Stomach (tissue), 9 donors: ENCODE measurements around the gene ZSCAN21. TPM values are rescaled to one million over a fixed set of nuclear protein-coding genes. Genes with fewer than 3 reads are reported as not detected.

Experiments
- DNase-seq, 2 donors: peaks; one replicate each; pipeline versions ENCODE4 v3.0.0 to v3.0.0-alpha.2; 2013 to 2019
- H3K27ac ChIP-seq, 5 donors: fragments of 200-600 bp in 4 of 5; sonication (generic) in 4 of 5; one replicate each; pipeline ENCODE4 v1.5.1; 2013 to 2019; ENCODE audit warnings: mild to moderate bottlenecking in 1 of 5, moderate library complexity in 1 of 5
- H3K27me3 ChIP-seq, 3 donors: fragments of 200-600 bp; sonication (generic); one replicate each; pipeline ENCODE4 v1.5.1; 2017 to 2019; ENCODE audit warnings: mixed run types in 1 of 3
- H3K36me3 ChIP-seq, 4 donors: fragments of 200-600 bp; sonication (generic); 1 replicate in 3 of 4; 2 replicates in 1 of 4; pipeline ENCODE4 v1.5.1; 2016 to 2019
- H3K4me1 ChIP-seq, 4 donors: fragments of 200-600 bp; sonication (generic); one replicate each; pipeline ENCODE4 v1.5.1; 2016 to 2019
- H3K4me3 ChIP-seq, 4 donors: fragments of 200-600 bp; sonication (generic) in 3 of 4; one replicate each; pipeline ENCODE4 v1.5.1; 2016 to 2019; ENCODE audit warnings: mild to moderate bottlenecking in 1 of 4
- H3K9me3 ChIP-seq, 4 donors: fragments of 200-600 bp; sonication (generic); one replicate each; pipeline ENCODE4 v1.5.1; 2016 to 2019
- CTCF ChIP-seq, 7 experiments: fragments of 450-650 bp in 4 of 7; fragments of 200-600 bp in 3 of 7; sonication (generic) in 3 of 7; IDR thresholded peaks; one replicate each; pipeline ENCODE4 v1.5.1; 2016 to 2019; ENCODE audit warnings: antibody characterized with exemption in 7 of 7, control low read depth in 2 of 7, mild to moderate bottlenecking in 1 of 7
- EP300 ChIP-seq: sonication (generic); formaldehyde crosslinking; IDR thresholded peaks from one replicate; pipeline ENCODE4 v1.6.1; 2017; ENCODE audit warnings: antibody characterized with exemption
- POLR2A ChIP-seq, 4 donors: fragments of 450-650 bp; IDR thresholded peaks; one replicate each; pipeline ENCODE4 v1.6.1; 2016; ENCODE audit warnings: antibody characterized with exemption in 4 of 4, control low read depth in 2 of 4, mild to moderate bottlenecking in 1 of 4, moderate library complexity in 1 of 4
- POLR2AphosphoS5 ChIP-seq, 3 donors: sonication (generic); formaldehyde crosslinking; IDR thresholded peaks; one replicate each; pipeline ENCODE4 v1.6.1; 2016; ENCODE audit warnings: antibody characterized with exemption in 3 of 3
- WGBS, 5 donors: extraction: QIAGEN DNeasy Blood & Tissue Kit in 3 of 5; methylation state at CpG; one replicate each; pipeline versions ENCODE4 v1.1.5 to v1.1.7; 2013 to 2018; 5-methylcytosine and 5-hydroxymethylcytosine counted together
- intact Hi-C: fragments of 100-400 bp; cut with DNase I; formaldehyde crosslinking; loops from one replicate; pipeline ENCODE4 v1.15.1; 2023; ENCODE audit warnings: low total_unique reads
- polyA plus RNA-seq, 3 donors: library from polyadenylated mRNA; stranded (reverse); fragments of 200-250 nt; gene quantifications; one replicate each; pipeline ENCODE4 v1.2.3, GENCODE V29; 2013
- total RNA-seq, 5 donors: library from RNA; depleted of rRNA; stranded (reverse); fragments of >200 nt; gene quantifications; one replicate each; pipeline versions ENCODE4 v1.1.0 to v1.2.3, GENCODE V29; 2014 to 2016
- donor health status: healthy with polysubstance abuse.
- donor health status: Bipolar disorder and iron deficiency.
- donor health status: healthy.

The ZSCAN21 gene
- total and polyA plus RNA-seq, 8 donors = 5.4 to 48.4 (median 8.9) TPM

GRCh38 chr7:100095289-100095688 is 45.7 kb downstream of the ZSCAN21 start:
- Histone ChIP-seq H3K36me3 (peaks cover 87 to 94% (median 92%) of the 10 kb centered on the region in 4 donors), H3K27me3 (no peaks in the 10 kb centered on the region), H3K9me3 (no peaks in the 10 kb centered on the region), H3K4me3 (no peak overlapping the region), H3K4me1 (peaks cover 12 to 53% (median 34%) of the 10 kb centered on the region in 4 donors), H3K27ac (no peak overlapping the region)
- DNase-seq = no peak
- TF ChIP-seq POLR2A (IDR thresholded peaks at IDR 0.05) (no peak), POLR2AphosphoS5 (IDR thresholded peaks at IDR 0.05) (no peak)
- intact Hi-C loops = no loop called here
- WGBS, 5 donors = 76 to 82% (median 79%) methylated on average over 9 of the region's 9 CpGs

GRCh38 chr7:100095704-100096103 is 46.1 kb downstream of the ZSCAN21 start:
- peaks cover 83 to 90% (median 88%) of the 10 kb centered on the region in 4 donors for H3K36me3 ChIP-seq
- H3K4me3 ChIP-seq = no peak overlapping the region

GRCh38 chr7:100098913-100099312 is 49.3 kb downstream of the ZSCAN21 start:
- Histone ChIP-seq H3K27me3 (no peaks in the 10 kb centered on the region), H3K4me3 (peak overlapping the region in 2 of 4 donors; percentile 91 to 96), H3K4me1 (peaks cover 19 to 47% (median 42%) of the 10 kb centered on the region in 4 donors), H3K9me3 (no peaks in the 10 kb centered on the region), H3K27ac (peak overlapping the region in 2 of 5 donors; percentile 5 to 97), H3K36me3 (peaks cover 58 to 68% (median 66%) of the 10 kb centered on the region in 4 donors)
- DNase-seq = no peak
- intact Hi-C loops = no loop called here
- 79 to 86% (median 80%) methylated on average over 10 of the region's 10 CpGs for WGBS, 5 donors
- TF ChIP-seq POLR2A (IDR thresholded peaks at IDR 0.05) (no peak), CTCF (IDR thresholded peaks at IDR 0.05) (no peak), POLR2AphosphoS5 (IDR thresholded peaks at IDR 0.05) (no peak), EP300 (no peak)

More at GRCh38 chr7:100095704-100096103, 46.1 kb downstream of the ZSCAN21 start:
- no peak for DNase-seq
- intact Hi-C loops = no loop called here
- WGBS, 5 donors = 88 to 93% (median 91%) methylated on average over 16 to 17 of the region's 17 CpGs
- Histone ChIP-seq H3K9me3 (no peaks in the 10 kb centered on the region), H3K4me1 (peaks cover 12 to 53% (median 34%) of the 10 kb centered on the region in 4 donors), H3K27ac (no peak overlapping the region), H3K27me3 (no peaks in the 10 kb centered on the region)
- TF ChIP-seq POLR2A (IDR thresholded peaks at IDR 0.05) = no peak
- TF ChIP-seq CTCF (IDR thresholded peaks at IDR 0.05) = no peak
- no peak for TF ChIP-seq EP300
- no peak for TF ChIP-seq POLR2AphosphoS5 (IDR thresholded peaks at IDR 0.05)

- peak overlapping the region; percentile 5 to 97 (median 92) for H3K27ac ChIP-seq
- H3K27me3 ChIP-seq = no peaks in the 10 kb centered on the region
- H3K4me1 ChIP-seq = peaks cover 19 to 42% (median 38%) of the 10 kb centered on the region in 4 donors
- 29 to 51% (median 41%) methylated on average over 12 of the region's 12 CpGs for WGBS, 5 donors
- TF ChIP-seq POLR2A (IDR thresholded peaks at IDR 0.05) = no peak
- TF ChIP-seq CTCF (IDR thresholded peaks at IDR 0.05) = no peak
- TF ChIP-seq EP300 = no peak
- no peak for TF ChIP-seq POLR2AphosphoS5 (IDR thresholded peaks at IDR 0.05)
- H3K9me3 ChIP-seq = no peaks in the 10 kb centered on the region
- peaks cover 57 to 68% (median 66%) of the 10 kb centered on the region in 4 donors for H3K36me3 ChIP-seq
- peak overlapping the region; percentile 87 to 96 (median 90) for H3K4me3 ChIP-seq
- peak in 1 of 2 donors; percentile 44 for DNase-seq
- intact Hi-C loops = no loop called here
These were observed 49.9 kb downstream of the ZSCAN21 start for GRCh38 chr7:100099452-100099851.

GRCh38 chr7:100100420-100101015 is 50.9 kb downstream of the ZSCAN21 start:
- TF ChIP-seq POLR2AphosphoS5 (IDR thresholded peaks at IDR 0.05) = peak; percentile 68 to 95 (median 84)
- no peak for TF ChIP-seq POLR2A (IDR thresholded peaks at IDR 0.05)
- TF ChIP-seq CTCF (IDR thresholded peaks at IDR 0.05) = peak in 1 of 7 experiments; percentile 9
- intact Hi-C loops = no loop called here
- WGBS, 5 donors = 0% methylated on average over 33 to 61 of the region's 61 CpGs
- Histone ChIP-seq H3K27ac (peak overlapping the region; percentile 92 to 97 (median 96)), H3K36me3 (peaks cover 55 to 68% (median 66%) of the 10 kb centered on the region in 4 donors), H3K4me3 (peak overlapping the region; percentile 87 to 96 (median 90)), H3K4me1 (peaks cover 19 to 42% (median 34%) of the 10 kb centered on the region in 4 donors), H3K9me3 (no peaks in the 10 kb centered on the region), H3K27me3 (no peaks in the 10 kb centered on the region)
- DNase-seq = peak; percentile 95 to 98
